OCI-LY7 (cell line): Measurements from ENCODE around the gene FBXL15.

Experiments
- EZH2phosphoT487 ChIP-seq: fragments of 200-600 bp; sonication (generic); IDR thresholded peaks from 2 replicates; pipeline ENCODE4 v1.6.1; 2018; ENCODE audit warnings: low read depth, borderline replicate concordance, mild to moderate bottlenecking, mixed run types, antibody characterized with exemption, low read length, moderate library complexity, mixed read lengths
- TF ChIP-seq, protein P1 (sequence below): fragments of 200-600 bp; sonication (generic); conservative IDR thresholded peaks from 2 replicates; pipeline ENCODE4 v1.5.1; 2014; ENCODE audit warnings: mild to moderate bottlenecking, antibody characterized with exemption, low read length, moderate library complexity, mixed read lengths

DNA sequence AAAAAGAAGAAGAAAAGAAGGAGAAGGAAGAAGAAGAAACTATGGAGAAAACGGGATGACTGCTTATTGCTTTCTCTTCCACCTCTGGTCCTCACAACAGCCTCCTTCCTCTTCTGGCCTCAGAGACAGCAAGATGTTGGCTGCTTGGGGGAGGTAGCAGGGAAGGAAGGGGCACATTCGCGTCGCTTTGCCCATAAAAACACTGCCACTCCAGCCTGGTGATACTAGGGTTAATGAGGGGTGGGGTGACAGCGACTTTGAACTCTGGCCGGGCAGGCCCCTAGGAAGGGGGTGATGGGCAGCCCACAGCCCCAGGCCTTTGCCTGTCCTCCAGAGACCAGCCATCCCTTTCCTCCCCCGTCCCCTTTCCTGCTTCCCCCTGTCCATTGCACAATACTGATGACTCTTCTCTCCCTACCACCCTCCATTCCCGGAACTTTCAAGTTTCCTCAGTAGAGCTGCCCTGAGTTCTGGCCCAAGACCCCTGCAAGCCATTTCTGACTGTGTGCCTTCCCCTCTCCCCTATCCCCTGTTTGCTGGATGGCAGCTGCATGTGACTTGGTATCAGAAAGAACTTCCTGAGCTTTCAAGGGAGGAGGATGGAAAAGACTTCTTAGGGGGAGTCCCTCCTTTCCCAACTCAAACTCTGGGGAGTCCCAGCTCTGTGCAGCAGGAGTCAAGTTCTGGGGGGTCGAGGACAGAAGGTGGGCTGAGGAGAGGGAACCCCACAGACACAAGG lies 13.9 kb downstream of the FBXL15 start:
- TF ChIP-seq, protein P1, sequence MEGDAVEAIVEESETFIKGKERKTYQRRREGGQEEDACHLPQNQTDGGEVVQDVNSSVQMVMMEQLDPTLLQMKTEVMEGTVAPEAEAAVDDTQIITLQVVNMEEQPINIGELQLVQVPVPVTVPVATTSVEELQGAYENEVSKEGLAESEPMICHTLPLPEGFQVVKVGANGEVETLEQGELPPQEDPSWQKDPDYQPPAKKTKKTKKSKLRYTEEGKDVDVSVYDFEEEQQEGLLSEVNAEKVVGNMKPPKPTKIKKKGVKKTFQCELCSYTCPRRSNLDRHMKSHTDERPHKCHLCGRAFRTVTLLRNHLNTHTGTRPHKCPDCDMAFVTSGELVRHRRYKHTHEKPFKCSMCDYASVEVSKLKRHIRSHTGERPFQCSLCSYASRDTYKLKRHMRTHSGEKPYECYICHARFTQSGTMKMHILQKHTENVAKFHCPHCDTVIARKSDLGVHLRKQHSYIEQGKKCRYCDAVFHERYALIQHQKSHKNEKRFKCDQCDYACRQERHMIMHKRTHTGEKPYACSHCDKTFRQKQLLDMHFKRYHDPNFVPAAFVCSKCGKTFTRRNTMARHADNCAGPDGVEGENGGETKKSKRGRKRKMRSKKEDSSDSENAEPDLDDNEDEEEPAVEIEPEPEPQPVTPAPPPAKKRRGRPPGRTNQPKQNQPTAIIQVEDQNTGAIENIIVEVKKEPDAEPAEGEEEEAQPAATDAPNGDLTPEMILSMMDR, result no peak
- no peak for TF ChIP-seq EZH2phosphoT487
